Tibial artery (tissue), 4 donors: ENCODE results near the gene PNN.
A peak's percentile ranks its signal among the peaks of the same experiment; 100 is the strongest.
"Not testable (repeated sequence)": the region's sequence is repeated elsewhere in the genome, so short reads cannot be mapped to it uniquely, and the experiment has no call there.

Source experiments
- DNase-seq, 2 donors: peaks; one replicate each; pipeline ENCODE4 v3.0.0-alpha.2; 2019
- H3K27ac ChIP-seq, 2 donors: fragments of 200-600 bp; sonication (generic) in 1 of 2; 1 replicate in 1 of 2; 2 replicates in 1 of 2; pipeline ENCODE4 v1.5.1; 2018 to 2019; ENCODE audit warnings: mild to moderate bottlenecking in 1 of 2
- H3K27me3 ChIP-seq, 2 donors: fragments of 200-600 bp; sonication (generic) in 1 of 2; one replicate each; pipeline versions ENCODE4 v1.5.1 to v1.6.0; 2016 to 2019
- H3K36me3 ChIP-seq, 3 donors: fragments of 200-600 bp; sonication (generic) in 2 of 3; one replicate each; pipeline ENCODE4 v1.5.1; 2016 to 2019; ENCODE audit warnings: mild to moderate bottlenecking in 2 of 3
- H3K4me1 ChIP-seq, 4 donors: fragments of 200-600 bp; sonication (generic) in 2 of 4; 1 replicate in 3 of 4; 2 replicates in 1 of 4; pipeline ENCODE4 v1.5.1; 2016 to 2019
- H3K4me3 ChIP-seq, 2 donors: fragments of 200-600 bp; sonication (generic) in 1 of 2; 1 replicate in 1 of 2; 2 replicates in 1 of 2; pipeline ENCODE4 v1.5.1; 2018 to 2019; ENCODE audit warnings: mild to moderate bottlenecking in 2 of 2
- H3K9me3 ChIP-seq, 3 donors: fragments of 200-600 bp; sonication (generic) in 1 of 3; one replicate each; pipeline ENCODE4 v1.5.1; 2016 to 2019
- CTCF ChIP-seq, 2 experiments: fragments of 200-600 bp in 1 of 2; fragments of 450-650 bp in 1 of 2; IDR thresholded peaks; one replicate each; pipeline ENCODE4 v1.5.1; 2017 to 2019; ENCODE audit warnings: antibody characterized with exemption in 2 of 2, mild to moderate bottlenecking in 1 of 2, moderate library complexity in 1 of 2
- intact Hi-C: fragments of 100-400 bp; cut with DNase I; formaldehyde crosslinking; loops from one replicate; pipeline ENCODE4 v1.15.0; 2023; ENCODE audit warnings: low total_unique reads

Gene PNN

GRCh38 chr14:39174560-39175444, at the start of gene PNN:
Gene PNN (plus strand): TSS chr14:39175254. CDS start chr14:39175280, 26 bp downstream.
- H3K9me3 ChIP-seq: no peaks in the 10 kb centered on the region
- TF ChIP-seq CTCF (IDR thresholded peaks at IDR 0.05): peak in 1 of 2 experiments; percentile 37
- intact Hi-C loops: loop anchor here (2.0 to 5.0 kb wide), 3 partner anchors 68 to 257 kb away; partner anchors contain the start of gene FBXO33
- peak within 1 kb of the TSS; percentile 78 to 86 for H3K4me3 ChIP-seq
- peaks cover 0 to 24% (median 16%) of the 10 kb centered on the region in 4 donors for H3K4me1 ChIP-seq
- H3K36me3 ChIP-seq: peaks cover 34 to 36% (median 34%) of the 10 kb centered on the region in 3 donors
- no peaks in the 10 kb centered on the region for H3K27me3 ChIP-seq
- DNase-seq: peak; percentile 97 to 99
- peak within 1 kb of the TSS; percentile 84 to 90 for H3K27ac ChIP-seq

GRCh38 chr14:39137835-39138234, 37.2 kb upstream of the PNN start:
- H3K9me3 ChIP-seq, DNase-seq, H3K4me3 ChIP-seq, intact Hi-C loops, H3K4me1 ChIP-seq, H3K27ac ChIP-seq, H3K27me3 ChIP-seq: not testable (repeated sequence)
- peaks cover 22 to 73% (median 68%) of the 10 kb centered on the region in 3 donors for H3K36me3 ChIP-seq

- DNase-seq: no peak
- H3K9me3 ChIP-seq: no peaks in the 10 kb centered on the region
- intact Hi-C loops: no loop called here
- H3K27me3 ChIP-seq: no peaks in the 10 kb centered on the region
- H3K27ac ChIP-seq: no peak overlapping the region
- TF ChIP-seq CTCF (IDR thresholded peaks at IDR 0.05): no peak
- no peak overlapping the region for H3K4me3 ChIP-seq
- H3K4me1 ChIP-seq: no peaks in the 10 kb centered on the region
- peaks cover 22 to 70% (median 64%) of the 10 kb centered on the region in 3 donors for H3K36me3 ChIP-seq
Measured at GRCh38 chr14:39138440-39138839, 36.6 kb upstream of the PNN start.

- no peak for TF ChIP-seq CTCF (IDR thresholded peaks at IDR 0.05)
- intact Hi-C loops: no loop called here
- no peak for DNase-seq
- Histone ChIP-seq H3K36me3 (peaks cover 22 to 57% (median 47%) of the 10 kb centered on the region in 3 donors), H3K27me3 (no peaks in the 10 kb centered on the region), H3K27ac (no peak overlapping the region), H3K4me3 (no peak overlapping the region), H3K4me1 (no peaks in the 10 kb centered on the region), H3K9me3 (no peaks in the 10 kb centered on the region)
Measured at GRCh38 chr14:39140170-39140569, 34.9 kb upstream of the PNN start.

GRCh38 chr14:39141623-39142022, 33.4 kb upstream of the PNN start:
- H3K9me3 ChIP-seq, H3K27me3 ChIP-seq, H3K4me1 ChIP-seq, intact Hi-C loops, H3K4me3 ChIP-seq, DNase-seq, H3K27ac ChIP-seq: not testable (repeated sequence)
- H3K36me3 ChIP-seq: peaks cover 16 to 44% (median 41%) of the 10 kb centered on the region in 3 donors

GRCh38 chr14:39143226-39143625, 31.8 kb upstream of the PNN start:
- H3K4me1 ChIP-seq, H3K9me3 ChIP-seq, H3K27ac ChIP-seq, intact Hi-C loops, H3K4me3 ChIP-seq, DNase-seq, H3K27me3 ChIP-seq: not testable (repeated sequence)
- peaks cover 14 to 42% (median 38%) of the 10 kb centered on the region in 3 donors for H3K36me3 ChIP-seq

- intact Hi-C loops: no loop called here
- no peak for DNase-seq
- H3K27ac ChIP-seq: no peak overlapping the region
Measured at GRCh38 chr14:39145266-39145966, 29.6 kb upstream of the PNN start.

More at GRCh38 chr14:39145266-39145966, 29.6 kb upstream of the PNN start:
- Histone ChIP-seq H3K9me3 (no peaks in the 10 kb centered on the region), H3K36me3 (peaks cover 22 to 42% (median 38%) of the 10 kb centered on the region in 3 donors), H3K27me3 (no peaks in the 10 kb centered on the region), H3K4me1 (no peaks in the 10 kb centered on the region), H3K4me3 (no peak overlapping the region)
- TF ChIP-seq CTCF (IDR thresholded peaks at IDR 0.05): no peak
